Measurements from ENCODE around the gene LONP2. TPM values are rescaled to one million over a fixed set of nuclear protein-coding genes. Genes with fewer than 3 reads are reported as not detected.

Gene LONP2
- total RNA-seq, 1 experiment from 2014 or later = 55.6 TPM

GRCh38 chr16:48354877-48355855 is 111.1 kb downstream of the LONP2 start:
- Mint-ChIP-seq H3K9me3 (ENCODE audit: unreplicated experiment) (no peaks in the 10 kb centered on the region), H3K36me3 (ENCODE audit: insufficient read depth, unreplicated experiment) (peaks cover 66% of the 10 kb centered on the region), H3K27ac (ENCODE audit: low read depth, unreplicated experiment) (no peak overlapping the region), H3K27me3 (ENCODE audit: insufficient read depth, unreplicated experiment) (no peaks in the 10 kb centered on the region), H3K4me3 (ENCODE audit: unreplicated experiment) (no peak overlapping the region), H3K4me1 (ENCODE audit: insufficient read depth, unreplicated experiment) (no peaks in the 10 kb centered on the region)
- intact Hi-C loops (cut with micrococcal nuclease) = no loop called here
- ChIA-PET POLR2A (interaction anchor here (0.6 to 4.7 kb wide), 10 partner anchors 10 to 275 kb away, joined by 3 to 21 read pairs (median 4); no protein-coding TSS in a partner anchor), CTCF (interaction anchor here (0.6 to 11.3 kb wide), 28 partner anchors 7 to 327 kb away, joined by 3 to 169 read pairs (median 5); no protein-coding TSS in a partner anchor)
- no peak for DNase-seq (ENCODE audit: unreplicated experiment)
- BruUV-seq (replicated peaks) = no TSS peak
- no peak for TF ChIP-seq CTCF (IDR thresholded peaks at IDR 0.05; ENCODE audit: unreplicated experiment)

- H3K4me1 Mint-ChIP-seq (ENCODE audit: insufficient read depth, unreplicated experiment) = no peaks in the 10 kb centered on the region
- CTCF ChIA-PET = interaction anchor here (0.6 to 11.3 kb wide), 8 partner anchors 7 to 273 kb away, joined by 3 to 169 read pairs (median 4); no protein-coding TSS in a partner anchor
- BruUV-seq (replicated peaks) = no TSS peak
- intact Hi-C loops (cut with micrococcal nuclease) = no loop called here
- no peak overlapping the region for H3K4me3 Mint-ChIP-seq (ENCODE audit: unreplicated experiment)
- POLR2A ChIA-PET = interaction anchor here (0.9 to 4.7 kb wide), 6 partner anchors 9 to 266 kb away, joined by 3 to 21 read pairs (median 4); no protein-coding TSS in a partner anchor
- H3K36me3 Mint-ChIP-seq (ENCODE audit: insufficient read depth, unreplicated experiment) = peaks cover 51% of the 10 kb centered on the region
- H3K27me3 Mint-ChIP-seq (ENCODE audit: insufficient read depth, unreplicated experiment) = no peaks in the 10 kb centered on the region
- H3K27ac Mint-ChIP-seq (ENCODE audit: low read depth, unreplicated experiment) = no peak overlapping the region
- H3K9me3 Mint-ChIP-seq (ENCODE audit: unreplicated experiment) = no peaks in the 10 kb centered on the region
- no peak for TF ChIP-seq CTCF (IDR thresholded peaks at IDR 0.05; ENCODE audit: unreplicated experiment)
- no peak for DNase-seq (ENCODE audit: unreplicated experiment)
These were observed 112.7 kb downstream of the LONP2 start for GRCh38 chr16:48356633-48357376.

DNA sequence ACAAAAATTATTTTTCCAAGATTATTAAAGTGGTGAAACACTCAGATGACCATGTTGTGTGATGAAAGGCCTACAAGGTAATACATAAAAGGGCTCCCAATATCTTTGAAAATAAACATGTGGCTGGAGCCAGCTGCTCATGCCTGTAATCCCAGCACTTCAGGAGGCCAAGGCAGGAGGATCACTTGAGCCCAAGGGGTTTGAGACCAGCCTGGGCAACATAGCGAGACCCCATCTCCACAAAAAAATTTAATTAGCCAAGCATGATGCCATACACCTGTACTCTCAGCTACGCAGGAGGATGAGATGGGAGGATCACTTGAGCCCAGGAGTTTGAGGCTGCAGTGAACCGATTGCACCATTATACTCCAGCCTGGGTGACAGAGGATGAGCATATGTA is 114.3 kb downstream of the LONP2 start:
- H3K4me1 Mint-ChIP-seq (ENCODE audit: insufficient read depth, unreplicated experiment) = peaks cover 3% of the 10 kb centered on the region
- no peak for TF ChIP-seq CTCF (IDR thresholded peaks at IDR 0.05; ENCODE audit: unreplicated experiment)
- intact Hi-C loops (cut with micrococcal nuclease) = no loop called here
- DNase-seq (ENCODE audit: unreplicated experiment) = no peak
- H3K27me3 Mint-ChIP-seq (ENCODE audit: insufficient read depth, unreplicated experiment) = no peaks in the 10 kb centered on the region
- no peaks in the 10 kb centered on the region for H3K9me3 Mint-ChIP-seq (ENCODE audit: unreplicated experiment)
- no peak overlapping the region for H3K4me3 Mint-ChIP-seq (ENCODE audit: unreplicated experiment)
- ChIA-PET POLR2A (interaction anchor here (0.6 to 4.7 kb wide), 2 partner anchors 7 to 223 kb away, joined by 3 to 21 read pairs; no protein-coding TSS in a partner anchor), CTCF (interaction anchor here (1.1 to 11.3 kb wide), 3 partner anchors 19 to 265 kb away, joined by 3 to 169 read pairs (median 5); no protein-coding TSS in a partner anchor)
- no TSS peak for BruUV-seq (replicated peaks)
- peaks cover 36% of the 10 kb centered on the region for H3K36me3 Mint-ChIP-seq (ENCODE audit: insufficient read depth, unreplicated experiment)
- H3K27ac Mint-ChIP-seq (ENCODE audit: low read depth, unreplicated experiment) = no peak overlapping the region

All from MCF 10A (cell line).